OCI-LY7 (cell line): ENCODE measurements around the gene VWF. TPM values are rescaled to one million over a fixed set of nuclear protein-coding genes. Genes with fewer than 3 reads are reported as not detected.

Experiments
- BruUV-seq: library from RNA; stranded (reverse); fragments of 400-500 nt; replicated peaks from 2 replicates; lab custom pipeline; 2021; lab: Mats Ljungman, UMichigan
- CTCF ChIA-PET: fragments of 300-600 bp; sonication (Branson Sonifier 250); formaldehyde crosslinking; loops from one replicate; lab custom pipeline; 2022; ENCODE audit warnings: antibody characterized with exemption; ENCODE audit not compliant: unreplicated experiment; lab: Charles Lee
- POLR2A ChIA-PET: fragments of 300-600 bp; sonication (Branson Sonifier 250); formaldehyde crosslinking; loops from one replicate; lab custom pipeline; 2022; ENCODE audit warnings: antibody characterized with exemption; lab: Charles Lee
- DNase-seq: peaks from one replicate; pipeline ENCODE4 v3.0.0-alpha.2; 2015; ENCODE audit warnings: low spot score
- H2AFZ ChIP-seq: fragments of 200-600 bp; sonication (generic), shearing (Covaris generic); 2 replicates; pipeline ENCODE4 v1.6.1; 2014; ENCODE audit warnings: mild to moderate bottlenecking, antibody characterized with exemption, low read length, moderate library complexity
- H3K27ac ChIP-seq: fragments of 200-600 bp; sonication (generic); 2 replicates; pipeline ENCODE4 v1.5.1; 2014; ENCODE audit warnings: mixed run types, low read depth, mild to moderate bottlenecking, moderate library complexity, low read length, inconsistent platforms; ENCODE audit not compliant: poor library complexity, severe bottlenecking
- H3K36me3 ChIP-seq: fragments of 200-600 bp; sonication (generic); 2 replicates; pipeline ENCODE4 v1.6.1; 2014; ENCODE audit warnings: mild to moderate bottlenecking, antibody characterized with exemption, low read length, moderate library complexity, mixed read lengths; ENCODE audit not compliant: insufficient read depth
- H3K4me1 ChIP-seq: fragments of 200-600 bp; sonication (generic); 2 replicates; pipeline ENCODE4 v1.5.1; 2014; ENCODE audit warnings: mild to moderate bottlenecking, low read length; ENCODE audit not compliant: insufficient read depth, poor library complexity, severe bottlenecking
- H3K4me2 ChIP-seq: fragments of 200-600 bp; sonication (generic); 2 replicates; pipeline ENCODE4 v1.6.1; 2014; ENCODE audit warnings: mild to moderate bottlenecking, low read length
- H3K4me3 ChIP-seq: fragments of 200-600 bp; sonication (generic); 2 replicates; pipeline ENCODE4 v1.5.1; 2014; ENCODE audit warnings: mild to moderate bottlenecking, low read depth, low read length; ENCODE audit not compliant: poor library complexity, severe bottlenecking
- H3K79me2 ChIP-seq: fragments of 200-600 bp; sonication (generic); 2 replicates; pipeline ENCODE4 v1.6.1; 2016; ENCODE audit warnings: low read depth, mild to moderate bottlenecking, low read length, moderate library complexity, mixed read lengths; ENCODE audit not compliant: insufficient read depth
- H3K9me2 ChIP-seq: fragments of 200-600 bp; sonication (generic); 2 replicates; pipeline ENCODE4 v1.6.1; 2016; ENCODE audit warnings: mild to moderate bottlenecking, low read length, mixed read lengths; ENCODE audit not compliant: insufficient read depth
- H3K9me3 ChIP-seq: fragments of 200-600 bp; sonication (generic); 2 replicates; pipeline ENCODE4 v1.6.1; 2014; ENCODE audit warnings: mild to moderate bottlenecking, mixed run types, low read length, mixed read lengths
- H4K20me1 ChIP-seq: fragments of 200-600 bp; sonication (generic); 2 replicates; pipeline ENCODE4 v1.6.1; 2014; ENCODE audit warnings: mild to moderate bottlenecking, antibody characterized with exemption, low read length, moderate library complexity, mixed read lengths; ENCODE audit not compliant: insufficient read depth
- EZH2phosphoT487 ChIP-seq: fragments of 200-600 bp; sonication (generic); IDR thresholded peaks from 2 replicates; pipeline ENCODE4 v1.6.1; 2018; ENCODE audit warnings: low read depth, borderline replicate concordance, mild to moderate bottlenecking, mixed run types, antibody characterized with exemption, low read length, moderate library complexity, mixed read lengths
- intact Hi-C: fragments of 100-400 bp; cut with micrococcal nuclease; formaldehyde crosslinking; loops from one replicate; pipeline ENCODE4 v1.10.0; 2022; ENCODE audit not compliant: unreplicated experiment
- total RNA-seq, 2 experiments: library from RNA; depleted of rRNA in 1 of 2; stranded (reverse); fragments of >200 nt in 1 of 2; shearing (Covaris generic) in 1 of 2; gene quantifications; 2 replicates each; pipeline ENCODE4 v1.2.3, GENCODE V29; 2014 to 2022
- TF ChIP-seq, protein P1 (sequence below): fragments of 200-600 bp; sonication (generic); conservative IDR thresholded peaks from 2 replicates; pipeline ENCODE4 v1.5.1; 2014; ENCODE audit warnings: mild to moderate bottlenecking, antibody characterized with exemption, low read length, moderate library complexity, mixed read lengths

Gene VWF
- total RNA-seq, 2 experiments from 2014 or later: 0.32 TPM; not detected in 1

- DNase-seq: no peak
- intact Hi-C loops: no loop called here
- H3K9me2 ChIP-seq: no peaks in the 10 kb centered on the region
- no peak overlapping the region for H3K4me3 ChIP-seq
- H3K36me3 ChIP-seq: no peaks in the 10 kb centered on the region
- H3K27ac ChIP-seq: no peak overlapping the region
- ChIA-PET CTCF (no interaction called here), POLR2A (no interaction called here)
- no peaks in the 10 kb centered on the region for H3K4me1 ChIP-seq
- no peak overlapping the region for H2AFZ ChIP-seq
- H4K20me1 ChIP-seq: no peaks in the 10 kb centered on the region
- H3K4me2 ChIP-seq: no peak overlapping the region
- H3K79me2 ChIP-seq: no peaks in the 10 kb centered on the region
- BruUV-seq: no TSS peak
- no peak for TF ChIP-seq EZH2phosphoT487
- TF ChIP-seq, protein P1, sequence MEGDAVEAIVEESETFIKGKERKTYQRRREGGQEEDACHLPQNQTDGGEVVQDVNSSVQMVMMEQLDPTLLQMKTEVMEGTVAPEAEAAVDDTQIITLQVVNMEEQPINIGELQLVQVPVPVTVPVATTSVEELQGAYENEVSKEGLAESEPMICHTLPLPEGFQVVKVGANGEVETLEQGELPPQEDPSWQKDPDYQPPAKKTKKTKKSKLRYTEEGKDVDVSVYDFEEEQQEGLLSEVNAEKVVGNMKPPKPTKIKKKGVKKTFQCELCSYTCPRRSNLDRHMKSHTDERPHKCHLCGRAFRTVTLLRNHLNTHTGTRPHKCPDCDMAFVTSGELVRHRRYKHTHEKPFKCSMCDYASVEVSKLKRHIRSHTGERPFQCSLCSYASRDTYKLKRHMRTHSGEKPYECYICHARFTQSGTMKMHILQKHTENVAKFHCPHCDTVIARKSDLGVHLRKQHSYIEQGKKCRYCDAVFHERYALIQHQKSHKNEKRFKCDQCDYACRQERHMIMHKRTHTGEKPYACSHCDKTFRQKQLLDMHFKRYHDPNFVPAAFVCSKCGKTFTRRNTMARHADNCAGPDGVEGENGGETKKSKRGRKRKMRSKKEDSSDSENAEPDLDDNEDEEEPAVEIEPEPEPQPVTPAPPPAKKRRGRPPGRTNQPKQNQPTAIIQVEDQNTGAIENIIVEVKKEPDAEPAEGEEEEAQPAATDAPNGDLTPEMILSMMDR: no peak
- no peaks in the 10 kb centered on the region for H3K9me3 ChIP-seq
These were observed 139.0 kb downstream of the VWF start for GRCh38 chr12:5985471-5985870.

DNA sequence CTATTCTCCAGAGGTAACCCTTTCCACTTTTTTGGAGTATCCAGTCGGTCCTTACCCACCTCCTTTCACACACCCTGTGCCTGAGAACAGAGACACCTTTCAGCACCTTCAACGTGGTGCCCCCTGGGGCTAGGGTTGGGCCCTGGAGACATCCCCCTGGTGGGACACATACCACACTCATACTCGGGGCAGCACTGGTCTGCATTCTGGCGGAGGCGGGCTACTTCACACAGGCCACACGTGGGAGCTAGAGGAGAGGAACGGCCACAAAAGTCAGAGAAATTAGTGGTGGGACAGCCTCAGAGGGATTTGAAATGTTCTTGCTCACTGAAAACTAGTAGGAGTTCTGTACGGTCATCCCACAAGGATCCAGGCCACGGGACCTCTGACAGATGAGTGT is 139.6 kb downstream of the VWF start:
- intact Hi-C loops: no loop called here
- TF ChIP-seq, protein P1: no peak
- TF ChIP-seq EZH2phosphoT487: no peak
- no peaks in the 10 kb centered on the region for H3K9me3 ChIP-seq
- CTCF ChIA-PET: no interaction called here
- no peak overlapping the region for H3K4me2 ChIP-seq
- H3K4me3 ChIP-seq: no peak overlapping the region
- no peaks in the 10 kb centered on the region for H3K4me1 ChIP-seq
- H3K9me2 ChIP-seq: no peaks in the 10 kb centered on the region
- no peak overlapping the region for H2AFZ ChIP-seq
- BruUV-seq: no TSS peak
- DNase-seq: no peak
- no peak overlapping the region for H3K27ac ChIP-seq
- no peaks in the 10 kb centered on the region for H4K20me1 ChIP-seq
- H3K79me2 ChIP-seq: no peaks in the 10 kb centered on the region
- POLR2A ChIA-PET: no interaction called here
- H3K36me3 ChIP-seq: no peaks in the 10 kb centered on the region

- no peak overlapping the region for H3K4me3 ChIP-seq
- H3K9me3 ChIP-seq: no peaks in the 10 kb centered on the region
- ChIA-PET CTCF (no interaction called here), POLR2A (no interaction called here)
- H3K4me1 ChIP-seq: no peaks in the 10 kb centered on the region
- intact Hi-C loops: no loop called here
- no peaks in the 10 kb centered on the region for H4K20me1 ChIP-seq
- no peak overlapping the region for H2AFZ ChIP-seq
- TF ChIP-seq EZH2phosphoT487: no peak
- TF ChIP-seq, protein P1: no peak
- H3K9me2 ChIP-seq: no peaks in the 10 kb centered on the region
- no peak overlapping the region for H3K27ac ChIP-seq
- BruUV-seq: no TSS peak
- no peak for DNase-seq
- H3K4me2 ChIP-seq: no peak overlapping the region
- H3K79me2 ChIP-seq: no peaks in the 10 kb centered on the region
- H3K36me3 ChIP-seq: no peaks in the 10 kb centered on the region
These were observed 142.4 kb downstream of the VWF start for GRCh38 chr12:5982106-5982505.
